GM23338 (cell line): Measurements from ENCODE around the gene CAMTA1. TPM values are rescaled to one million over a fixed set of nuclear protein-coding genes. Genes with fewer than 3 reads are reported as not detected.

Source experiments
- ATAC-seq: fragments of 200-7000 bp; cut with Tn5 transposase; 3 replicates; pipeline ENCODE4 v1.9.1; 2020
- DNase-seq: peaks from one replicate; pipeline ENCODE4 v3.0.0-alpha.2; 2015; ENCODE audit warnings: low spot score
- H2AFZ ChIP-seq: fragments of 200-600 bp; sonication (generic); 2 replicates; pipeline ENCODE4 v1.8.0; 2016; ENCODE audit warnings: antibody characterized with exemption, mild to moderate bottlenecking, moderate library complexity
- H3F3A ChIP-seq: fragments of 200-600 bp; sonication (generic); replicated peaks from 2 replicates; pipeline ENCODE4 v1.8.0; 2017; ENCODE audit warnings: antibody characterized with exemption, mixed run types, low read depth
- H3K27ac ChIP-seq: fragments of 200-600 bp; sonication (generic); 2 replicates; pipeline ENCODE4 v1.6.1; 2016; ENCODE audit warnings: low read depth
- H3K27me3 ChIP-seq: fragments of 200-600 bp; sonication (generic); 2 replicates; pipeline ENCODE4 v1.8.0; 2016; ENCODE audit warnings: mild to moderate bottlenecking, mixed run types, moderate library complexity; ENCODE audit not compliant: insufficient read depth
- H3K36me3 ChIP-seq: fragments of 200-600 bp; sonication (generic); 2 replicates; pipeline ENCODE4 v1.8.0; 2016; ENCODE audit warnings: mild to moderate bottlenecking; ENCODE audit not compliant: insufficient read depth
- H3K4me1 ChIP-seq: fragments of 200-600 bp; sonication (generic); 2 replicates; pipeline ENCODE4 v1.8.0; 2016; ENCODE audit warnings: mild to moderate bottlenecking, moderate library complexity; ENCODE audit not compliant: insufficient read depth
- H3K4me2 ChIP-seq: fragments of 200-600 bp; sonication (generic); 2 replicates; pipeline ENCODE4 v1.7.1; 2017; ENCODE audit warnings: mixed run types
- H3K4me3 ChIP-seq: fragments of 200-600 bp; sonication (generic); 2 replicates; pipeline ENCODE4 v1.6.1; 2016; ENCODE audit warnings: mixed run types
- H3K79me2 ChIP-seq: fragments of 200-600 bp; sonication (generic); replicated peaks from 2 replicates; pipeline ENCODE4 v1.8.0; 2017; ENCODE audit warnings: mild to moderate bottlenecking; ENCODE audit not compliant: insufficient read depth
- H3K9me2 ChIP-seq: fragments of 200-600 bp; sonication (generic); 2 replicates; pipeline ENCODE4 v1.8.0; 2017; ENCODE audit not compliant: insufficient read depth
- H4K20me1 ChIP-seq: fragments of 200-600 bp; sonication (generic); replicated peaks from 2 replicates; pipeline ENCODE4 v1.8.0; 2017; ENCODE audit warnings: mild to moderate bottlenecking; ENCODE audit not compliant: insufficient read depth
- H3K27ac Mint-ChIP-seq: 2 replicates; pipeline ENCODE4 v1.8.0; 2020; ENCODE audit warnings: inconsistent platforms, mild to moderate bottlenecking, moderate library complexity, mixed read lengths
- H3K27me3 Mint-ChIP-seq: 3 replicates; pipeline ENCODE4 v1.8.0; 2022; ENCODE audit warnings: low read depth, mild to moderate bottlenecking, moderate library complexity, mixed read lengths, inconsistent platforms; ENCODE audit not compliant: insufficient read depth, poor library complexity
- H3K36me3 Mint-ChIP-seq: 3 replicates; pipeline ENCODE4 v1.8.0; 2021; ENCODE audit warnings: low read depth, mild to moderate bottlenecking, inconsistent platforms, moderate library complexity, mixed read lengths
- H3K4me1 Mint-ChIP-seq: 3 replicates; pipeline ENCODE4 v1.8.0; 2020; ENCODE audit warnings: mild to moderate bottlenecking, inconsistent platforms, mixed read lengths
- H3K4me3 Mint-ChIP-seq: 3 replicates; pipeline ENCODE4 v1.8.0; 2021; ENCODE audit warnings: moderate library complexity, mild to moderate bottlenecking, inconsistent platforms, mixed read lengths
- H3K9me3 Mint-ChIP-seq: 3 replicates; pipeline ENCODE4 v1.8.0; 2020; ENCODE audit warnings: moderate library complexity, mild to moderate bottlenecking, inconsistent platforms, mixed read lengths
- CREB1 ChIP-seq: fragments of 250-450 bp; sonication (Bioruptor Pico); IDR thresholded peaks from 2 replicates; pipeline ENCODE4 v1.5.0; 2020; ENCODE audit warnings: low read depth, mild to moderate bottlenecking, moderate library complexity
- CTCF ChIP-seq, 2 experiments: fragments of 200-600 bp in 1 of 2; sonication (generic) in 1 of 2; conservative IDR thresholded peaks; 2 replicates each; pipeline versions ENCODE4 v1.5.1 to v1.6.1; 2016 to 2017; ENCODE audit warnings: antibody characterized with exemption in 2 of 2, low read depth in 2 of 2, mild to moderate bottlenecking in 2 of 2, moderate library complexity in 1 of 2
- ETS1 ChIP-seq: IDR thresholded peaks from 2 replicates; pipeline ENCODE4 v1.6.1; 2016; ENCODE audit warnings: antibody characterized with exemption
- EZH2 ChIP-seq: fragments of 200-600 bp; sonication (generic); IDR thresholded peaks from one replicate; pipeline ENCODE4 v1.8.0; 2017; ENCODE audit warnings: antibody characterized with exemption, mild to moderate bottlenecking, low read depth; ENCODE audit not compliant: unreplicated experiment
- EZH2phosphoT487 ChIP-seq: fragments of 200-600 bp; sonication (generic); IDR thresholded peaks from one replicate; pipeline ENCODE4 v1.8.1; 2018; ENCODE audit warnings: antibody characterized with exemption; ENCODE audit not compliant: unreplicated experiment
- JUNB ChIP-seq: IDR thresholded peaks from one replicate; pipeline ENCODE4 v1.6.1; 2016; ENCODE audit warnings: antibody characterized with exemption; ENCODE audit not compliant: unreplicated experiment
- NANOG ChIP-seq: IDR thresholded peaks from 2 replicates; pipeline ENCODE4 v1.6.1; 2016; ENCODE audit warnings: antibody characterized with exemption, borderline replicate concordance
- POLR2AphosphoS5 ChIP-seq: IDR thresholded peaks from 2 replicates; pipeline ENCODE4 v1.6.1; 2016; ENCODE audit warnings: antibody characterized with exemption, low read depth
- REST ChIP-seq: IDR thresholded peaks from one replicate; pipeline ENCODE4 v1.6.1; 2018; ENCODE audit warnings: antibody characterized with exemption; ENCODE audit not compliant: unreplicated experiment
- STAT1 ChIP-seq: IDR thresholded peaks from one replicate; pipeline ENCODE4 v1.6.1; 2016; ENCODE audit warnings: antibody characterized with exemption; ENCODE audit not compliant: unreplicated experiment
- ZNF114 ChIP-seq: fragments of 250-450 bp; sonication (Bioruptor Pico); IDR thresholded peaks from 2 replicates; pipeline ENCODE4 v1.5.0; 2020; ENCODE audit warnings: mild to moderate bottlenecking, moderate library complexity
- ZNF331 ChIP-seq: fragments of 250-450 bp; sonication (Bioruptor Pico); IDR thresholded peaks from 2 replicates; pipeline ENCODE4 v1.5.0; 2020; ENCODE audit warnings: low read depth, mild to moderate bottlenecking, moderate library complexity
- ZNF462 ChIP-seq: fragments of 250-450 bp; sonication (Bioruptor Pico); IDR thresholded peaks from 2 replicates; pipeline ENCODE4 v1.5.0; 2020; ENCODE audit warnings: mild to moderate bottlenecking, moderate library complexity
- polyA plus RNA-seq: library from polyadenylated mRNA; unstranded; fragments of >200 nt; fragmentation: Nextera tagmentation; extraction: Ambion mirVana; gene quantifications from 2 replicates; pipeline ENCODE4 v1.2.1, GENCODE V29; 2016
- total RNA-seq: library from RNA; depleted of rRNA; stranded (reverse); fragments of >200 nt; shearing (Covaris generic); gene quantifications from 2 replicates; pipeline ENCODE4 v1.2.3, GENCODE V29; 2014

The CAMTA1 gene
- total and polyA plus RNA-seq, 2 experiments from 2014 or later, result 115 to 519 TPM

DNA sequence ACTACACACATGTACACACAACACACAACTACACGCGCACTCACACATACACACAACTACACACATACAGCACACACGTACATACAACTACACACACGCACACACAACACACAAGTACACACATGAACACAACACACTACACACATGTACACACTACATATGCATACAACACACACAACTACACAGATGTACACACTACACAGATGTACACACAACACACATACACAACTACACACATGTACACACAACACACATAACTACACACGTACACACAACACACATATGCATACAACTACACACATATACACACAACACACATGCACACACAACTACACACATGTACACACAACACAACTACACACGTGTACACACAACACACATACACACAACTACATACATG lies 318.6 kb downstream of the CAMTA1 start:
- Histone ChIP-seq H3K4me3 (no peak overlapping the region), H3K4me1 (no peaks in the 10 kb centered on the region), H3K79me2 (no peaks in the 10 kb centered on the region), H3K27me3 (no peaks in the 10 kb centered on the region), H4K20me1 (no peaks in the 10 kb centered on the region), H2AFZ (no peak overlapping the region), H3K9me2 (no peaks in the 10 kb centered on the region), H3K4me2 (no peak overlapping the region), H3K36me3 (no peaks in the 10 kb centered on the region), H3K27ac (no peak overlapping the region), H3F3A (peaks cover 11% of the 10 kb centered on the region)
- no peak for DNase-seq
- Mint-ChIP-seq H3K27me3 (peaks cover 7% of the 10 kb centered on the region), H3K9me3 (no peaks in the 10 kb centered on the region; the same call in 1 of the 3 replicates), H3K36me3 (no peaks in the 10 kb centered on the region), H3K4me1 (0 out of 3 replicates have a peak, but pooled peaks cover 7% of the 10 kb centered on the region), H3K27ac (no peak overlapping the region), H3K4me3 (no peak overlapping the region)
- ATAC-seq, result no peak
- TF ChIP-seq CREB1 (CRISPR knock-in tag) (no peak), JUNB (no peak), NANOG (no peak), ETS1 (no peak), ZNF114 (CRISPR knock-in tag) (no peak), POLR2AphosphoS5 (no peak), STAT1 (no peak), CTCF (conservative IDR thresholded peaks at IDR 0.05; ENCODE audit: low read depth in 2 of 2) (no peak), EZH2 (no peak), EZH2phosphoT487 (no peak), ZNF331 (CRISPR knock-in tag) (no peak), ZNF462 (no peak), REST (no peak)
